Renal cortical epithelial cell (primary cell): Measurements from ENCODE around the gene ADGRG6. TPM values are rescaled to one million over a fixed set of nuclear protein-coding genes. Genes with fewer than 3 reads are reported as not detected.

Source experiments
- DNase-seq: peaks from one replicate; pipeline ENCODE4 v3.0.0-alpha.2; 2011; ENCODE audit warnings: low read depth
- total RNA-seq: library from RNA; depleted of rRNA; stranded (reverse); fragments of >200 nt; gene quantifications from 2 replicates; pipeline ENCODE4 v1.2.3, GENCODE V29; 2014

Gene ADGRG6
- total RNA-seq, 1 donor from 2014 or later: 26.1 TPM

DNA sequence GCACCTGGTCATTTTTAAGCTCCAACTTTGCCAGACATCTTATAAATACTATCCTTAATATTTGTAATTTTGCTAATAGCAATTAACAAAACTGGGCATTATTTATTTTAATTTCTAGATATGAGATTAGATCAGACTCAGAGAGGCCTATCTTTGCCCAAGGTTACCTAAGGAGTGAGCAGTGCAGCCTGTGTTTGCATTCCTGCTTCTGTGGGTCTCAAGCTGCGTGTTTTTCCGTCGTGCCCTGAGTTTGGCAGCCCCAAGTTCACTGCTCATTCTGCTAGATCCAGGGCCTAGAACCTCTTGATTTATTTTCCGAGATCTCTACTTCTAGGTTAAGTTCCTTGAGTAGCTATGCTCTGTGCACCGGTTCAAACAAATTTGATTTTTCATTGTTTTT, 11.0 kb upstream of the ADGRG6 start:
- no peak for DNase-seq

GRCh38 chr6:142291512-142291911, 10.3 kb upstream of the ADGRG6 start:
- no peak for DNase-seq

DNA sequence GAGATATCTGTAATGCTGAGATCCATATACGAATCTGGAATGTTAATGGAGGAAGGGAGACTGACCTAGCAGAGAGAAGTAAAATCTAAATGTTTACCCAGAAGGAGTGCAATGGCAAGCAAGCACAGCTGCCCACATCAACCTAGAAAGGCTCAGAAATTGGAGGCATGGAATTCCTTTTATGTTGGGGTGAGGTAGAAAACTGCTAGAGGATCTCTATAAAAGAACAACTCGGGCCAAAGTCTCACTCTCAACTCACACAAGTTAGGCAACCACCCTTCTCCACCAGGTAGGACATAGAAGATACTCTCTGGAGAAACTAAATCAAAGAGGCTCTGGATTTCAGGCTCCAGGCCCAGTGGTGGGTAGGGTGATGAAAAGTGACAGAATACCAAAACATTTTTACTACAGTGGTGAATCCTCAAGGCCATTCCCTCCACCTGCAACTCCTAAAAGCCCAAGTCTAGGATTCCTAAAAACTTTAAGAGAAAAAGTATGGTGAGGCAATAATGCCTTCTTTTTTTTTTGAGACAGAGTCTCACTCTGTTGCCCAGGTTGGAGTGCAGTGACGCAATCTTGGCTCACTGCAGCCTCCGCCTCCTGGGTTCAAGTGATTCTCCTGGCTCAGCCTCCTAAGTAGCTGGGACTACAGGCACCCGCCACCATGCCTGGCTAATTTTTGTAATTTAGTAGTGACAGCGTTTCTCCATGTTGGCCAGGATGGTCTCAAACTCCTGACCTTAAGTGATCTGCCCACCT, 9.5 kb upstream of the ADGRG6 start:
- DNase-seq: no peak

- DNase-seq: no peak
These were observed 8.7 kb upstream of the ADGRG6 start for GRCh38 chr6:142293121-142293520.

DNA sequence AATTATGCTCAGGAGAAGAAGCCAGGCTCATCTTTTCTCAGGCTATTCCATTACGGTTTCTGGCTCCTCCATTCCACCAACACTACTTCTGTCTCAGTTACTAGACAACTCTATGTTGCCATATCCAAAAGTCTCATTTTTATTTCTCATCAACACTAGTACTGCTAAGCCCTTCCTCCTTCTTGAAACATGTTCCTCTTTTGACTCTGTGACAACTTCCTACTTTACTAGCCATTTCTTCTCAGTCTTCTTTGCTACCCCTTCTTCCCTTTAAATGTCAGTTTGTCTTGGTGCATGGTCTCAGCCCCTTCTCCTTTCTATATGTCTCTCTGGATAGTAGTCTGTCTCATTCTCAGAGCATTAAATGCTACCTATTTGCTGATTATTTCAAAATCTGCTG, 7.1 kb upstream of the ADGRG6 start:
- no peak for DNase-seq

GRCh38 chr6:142296975-142297604, 4.7 kb upstream of the ADGRG6 start:
- no peak for DNase-seq

- DNase-seq: no peak
These were observed 4.2 kb upstream of the ADGRG6 start for GRCh38 chr6:142297605-142297995.

- peak; percentile 81 for DNase-seq
These were observed 3.6 kb upstream of the ADGRG6 start for GRCh38 chr6:142297996-142298753.

DNA sequence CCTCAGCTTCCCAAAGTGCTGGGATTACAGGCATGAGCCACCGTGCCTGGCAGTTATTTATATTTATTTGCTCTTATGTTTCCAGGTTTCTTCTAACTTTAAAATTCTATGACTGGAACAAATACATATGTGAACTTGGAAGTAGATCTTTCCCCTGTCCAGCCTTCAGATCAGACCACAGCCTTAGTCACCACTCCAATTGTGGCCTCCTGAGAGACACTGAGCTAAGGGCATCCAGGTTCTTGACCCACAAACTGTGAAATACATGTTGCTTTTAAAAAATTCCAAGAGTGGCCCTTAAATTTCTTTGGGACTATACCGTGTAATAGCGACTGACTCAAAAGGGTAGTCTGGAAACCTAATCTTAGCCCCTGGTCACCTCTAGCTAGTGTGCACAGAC, 1.5 kb upstream of the ADGRG6 start:
- DNase-seq: no peak

- peak; percentile 50 for DNase-seq
These were observed 803 bp upstream of the ADGRG6 start for GRCh38 chr6:142300758-142301650.

GRCh38 chr6:142302421-142303175, 791 bp downstream of the ADGRG6 start:
- DNase-seq: peak; percentile 51

DNA sequence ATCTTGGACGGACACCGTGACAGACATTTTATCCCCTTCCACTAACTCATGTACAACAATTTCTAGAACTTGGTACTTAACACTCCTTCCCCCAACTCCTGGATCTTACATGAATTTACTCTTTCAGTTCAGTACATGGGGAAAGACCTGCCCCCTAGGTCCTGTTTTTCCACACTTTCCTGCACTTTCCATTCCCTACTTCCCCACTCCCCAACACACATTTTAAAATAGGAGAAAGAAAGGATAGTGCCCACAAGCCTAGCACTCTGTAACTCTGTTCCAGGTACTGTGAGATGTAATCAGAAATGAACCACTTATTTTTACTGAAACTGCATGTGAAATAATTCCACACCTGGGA, 1.3 kb downstream of the ADGRG6 start:
- no peak for DNase-seq

GRCh38 chr6:142304241-142304640, 2.4 kb downstream of the ADGRG6 start:
- no peak for DNase-seq

- no peak for DNase-seq
These were observed 4.9 kb downstream of the ADGRG6 start for GRCh38 chr6:142306736-142307135.

DNA sequence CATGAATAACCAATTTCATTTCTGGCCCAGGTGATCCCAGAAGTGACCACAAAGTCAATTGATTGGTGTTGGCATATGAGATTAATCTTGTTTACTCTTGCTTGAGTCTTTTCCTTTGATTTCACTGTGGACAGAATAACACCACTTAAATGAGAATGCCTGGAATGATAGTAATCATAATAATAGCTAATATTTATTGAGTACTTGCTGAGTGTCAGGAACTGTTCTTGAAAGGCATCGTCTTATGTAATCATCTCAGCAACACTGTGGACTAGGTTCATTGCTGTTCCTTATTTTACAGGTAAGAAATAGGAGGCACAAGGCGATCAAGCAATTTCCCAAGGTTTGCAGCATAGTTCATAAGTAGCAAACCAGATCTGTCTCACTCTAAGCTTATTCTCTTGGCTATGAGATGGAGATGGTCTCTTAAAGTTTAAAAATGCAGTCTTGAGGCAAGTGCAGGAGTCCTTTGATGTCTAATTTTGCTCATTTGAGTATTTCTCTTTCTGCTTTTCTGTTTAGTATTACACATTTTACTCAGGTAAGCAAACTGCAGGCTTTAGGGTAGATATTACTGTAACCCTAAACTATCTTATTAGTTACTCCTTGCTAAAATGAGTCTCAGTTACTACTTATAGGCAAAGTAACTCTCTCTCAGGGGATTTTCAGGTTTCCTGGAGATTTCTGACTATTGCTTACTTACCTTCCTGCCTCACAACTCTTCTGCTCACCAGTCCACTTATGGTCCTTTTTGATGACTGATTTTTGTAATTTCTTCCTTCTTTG, 6.3 kb downstream of the ADGRG6 start:
- DNase-seq: no peak

GRCh38 chr6:142309426-142309825, 7.6 kb downstream of the ADGRG6 start:
- no peak for DNase-seq

- DNase-seq: peak; percentile 71
These were observed 11.5 kb downstream of the ADGRG6 start for GRCh38 chr6:142313284-142313683.

DNA sequence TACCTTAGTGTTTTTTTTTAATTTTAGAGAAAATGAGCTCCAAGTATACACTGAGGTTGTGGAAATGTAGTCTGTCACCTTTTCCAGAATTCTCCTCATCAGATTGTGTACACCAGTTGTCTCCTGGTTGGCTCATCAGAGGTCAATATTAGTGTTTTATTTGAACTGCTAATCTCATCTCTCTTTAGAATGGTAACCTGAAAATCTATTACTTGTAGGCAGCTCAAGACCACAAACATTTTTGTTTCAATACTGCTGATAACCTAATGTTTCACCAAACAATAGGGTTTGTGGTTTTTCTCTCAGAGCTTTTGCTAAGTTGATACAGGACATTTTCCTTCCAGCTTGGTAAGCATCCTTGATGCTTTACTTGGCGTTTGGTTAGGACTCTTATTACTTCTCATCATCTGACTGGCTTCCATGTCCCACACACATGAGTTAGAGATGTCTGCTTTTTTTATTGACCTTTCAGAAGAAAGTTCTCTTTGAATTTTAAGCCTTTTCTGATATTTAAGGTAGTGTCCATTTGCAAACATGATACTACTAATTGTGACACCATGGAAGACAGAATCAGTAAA, 15.1 kb downstream of the ADGRG6 start:
- peak; percentile 26 for DNase-seq

- no peak for DNase-seq
These were observed 16.9 kb downstream of the ADGRG6 start for GRCh38 chr6:142318714-142319113.

- no peak for DNase-seq
These were observed 18.6 kb downstream of the ADGRG6 start for GRCh38 chr6:142320366-142320765.
